ENCODE results near the gene SIGLEC6.

- no peak for TF ChIP-seq POLR2AphosphoS5 (IDR thresholded peaks at IDR 0.05)
- TF ChIP-seq CTCF (IDR thresholded peaks at IDR 0.05 in 8 of 11, conservative IDR thresholded peaks at IDR 0.05 in 3 of 11) = no peak
These were observed 41.9 kb upstream of the SIGLEC6 start for GRCh38 chr19:51573331-51573730.
